ENCODE data around the gene SLC18A2.

Gene SLC18A2

GRCh38 chr10:117215079-117215478 is 25.8 kb upstream of the SLC18A2 start:
- no peak for TF ChIP-seq CTCF (conservative IDR thresholded peaks at IDR 0.05)
- no peak for TF ChIP-seq ZFX (IDR thresholded peaks at IDR 0.05)
- H3K27ac ChIP-seq = no peak overlapping the region

- TF ChIP-seq ZFX (IDR thresholded peaks at IDR 0.05) = no peak
- TF ChIP-seq CTCF (conservative IDR thresholded peaks at IDR 0.05) = no peak
- no peak overlapping the region for H3K27ac ChIP-seq
Measured at GRCh38 chr10:117216028-117216427, 24.9 kb upstream of the SLC18A2 start.

- TF ChIP-seq ZFX (IDR thresholded peaks at IDR 0.05) (no peak), CTCF (conservative IDR thresholded peaks at IDR 0.05) (peak; percentile 100)
- H3K27ac ChIP-seq = no peak overlapping the region; the same call in 1 of the 2 replicates
Measured at GRCh38 chr10:117216611-117217195, 24.2 kb upstream of the SLC18A2 start.

GRCh38 chr10:117217196-117217761 is 23.6 kb upstream of the SLC18A2 start:
- TF ChIP-seq ZFX (IDR thresholded peaks at IDR 0.05) (no peak), CTCF (conservative IDR thresholded peaks at IDR 0.05) (no peak; the same call in 1 of the 2 replicates)
- H3K27ac ChIP-seq = no peak overlapping the region; the same call in 1 of the 2 replicates

GRCh38 chr10:117218654-117219053 is 22.3 kb upstream of the SLC18A2 start:
- TF ChIP-seq CTCF (conservative IDR thresholded peaks at IDR 0.05) (no peak), ZFX (IDR thresholded peaks at IDR 0.05) (no peak)
- no peak overlapping the region for H3K27ac ChIP-seq

- no peak overlapping the region for H3K27ac ChIP-seq
- no peak for TF ChIP-seq ZFX (IDR thresholded peaks at IDR 0.05)
- TF ChIP-seq CTCF (conservative IDR thresholded peaks at IDR 0.05) = no peak
Measured at GRCh38 chr10:117221156-117221711, 19.7 kb upstream of the SLC18A2 start.

GRCh38 chr10:117222552-117222951 is 18.4 kb upstream of the SLC18A2 start:
- H3K27ac ChIP-seq = no peak overlapping the region
- no peak for TF ChIP-seq ZFX (IDR thresholded peaks at IDR 0.05)
- TF ChIP-seq CTCF (conservative IDR thresholded peaks at IDR 0.05) = no peak

Data from C4-2B (cell line).